Measurements from ENCODE around the gene TTLL8. TPM values are rescaled to one million over a fixed set of nuclear protein-coding genes. Genes with fewer than 3 reads are reported as not detected.

The TTLL8 gene
- total and polyA plus RNA-seq, 11 donors, result not detected

DNA sequence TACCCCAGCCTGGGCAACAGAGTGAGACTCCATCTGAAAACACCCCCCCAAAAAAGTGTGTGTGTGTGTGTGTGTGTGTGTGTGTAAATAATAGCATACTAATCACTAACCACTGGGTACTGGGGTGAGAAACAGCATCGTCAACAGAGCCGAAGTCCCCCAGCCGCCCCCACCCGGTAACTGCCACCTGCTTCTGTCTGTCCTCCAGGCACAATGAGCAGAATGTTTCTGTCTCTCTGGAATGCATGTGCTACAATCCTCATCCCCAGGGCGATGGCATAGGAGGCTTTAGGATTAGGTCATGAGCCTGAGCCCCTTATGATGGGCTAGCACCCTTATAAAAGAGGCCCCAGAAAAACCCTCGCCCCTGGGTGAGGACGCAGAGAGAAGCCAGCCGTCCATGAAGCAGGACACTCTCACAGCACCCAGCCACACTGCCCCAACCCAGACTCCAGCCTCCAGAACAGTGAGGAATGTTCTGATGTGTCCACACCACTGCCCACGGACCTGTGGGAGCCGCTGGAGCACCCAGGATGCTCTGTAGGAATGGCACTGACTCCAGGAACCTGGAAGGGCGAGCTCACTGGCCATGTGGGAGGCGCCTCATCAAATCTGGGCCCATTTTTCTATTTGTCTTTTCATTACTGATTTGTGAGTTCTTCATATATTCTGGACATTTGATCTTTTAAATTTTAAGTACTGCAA, 9.9 kb downstream of the TTLL8 start:
- H3K9me3 ChIP-seq, result peaks cover 0 to 12% (median 4%) of the 10 kb centered on the region in 12 donors
- 83 to 86% (median 84%) methylated on average over 8 to 12 of the region's 12 CpGs for WGBS, 4 donors
- DNase-seq (peak in 1 of 5 donors; percentile 9), ATAC-seq (no peak)
- H3K4me3 ChIP-seq, result no peak overlapping the region
- no peaks in the 10 kb centered on the region for H3K4me1 ChIP-seq
- no peaks in the 10 kb centered on the region for H3K36me3 ChIP-seq
- intact Hi-C loops (cut with DNase I), result no loop called here
- H3K27me3 ChIP-seq, result peaks cover 0 to 26% (median 3%) of the 10 kb centered on the region in 9 donors
- no peak for TF ChIP-seq POLR2A (IDR thresholded peaks at IDR 0.05)
- TF ChIP-seq, protein P1, sequence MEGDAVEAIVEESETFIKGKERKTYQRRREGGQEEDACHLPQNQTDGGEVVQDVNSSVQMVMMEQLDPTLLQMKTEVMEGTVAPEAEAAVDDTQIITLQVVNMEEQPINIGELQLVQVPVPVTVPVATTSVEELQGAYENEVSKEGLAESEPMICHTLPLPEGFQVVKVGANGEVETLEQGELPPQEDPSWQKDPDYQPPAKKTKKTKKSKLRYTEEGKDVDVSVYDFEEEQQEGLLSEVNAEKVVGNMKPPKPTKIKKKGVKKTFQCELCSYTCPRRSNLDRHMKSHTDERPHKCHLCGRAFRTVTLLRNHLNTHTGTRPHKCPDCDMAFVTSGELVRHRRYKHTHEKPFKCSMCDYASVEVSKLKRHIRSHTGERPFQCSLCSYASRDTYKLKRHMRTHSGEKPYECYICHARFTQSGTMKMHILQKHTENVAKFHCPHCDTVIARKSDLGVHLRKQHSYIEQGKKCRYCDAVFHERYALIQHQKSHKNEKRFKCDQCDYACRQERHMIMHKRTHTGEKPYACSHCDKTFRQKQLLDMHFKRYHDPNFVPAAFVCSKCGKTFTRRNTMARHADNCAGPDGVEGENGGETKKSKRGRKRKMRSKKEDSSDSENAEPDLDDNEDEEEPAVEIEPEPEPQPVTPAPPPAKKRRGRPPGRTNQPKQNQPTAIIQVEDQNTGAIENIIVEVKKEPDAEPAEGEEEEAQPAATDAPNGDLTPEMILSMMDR (IDR thresholded peaks at IDR 0.05), result no peak
- no peak overlapping the region for H3K27ac ChIP-seq

DNA sequence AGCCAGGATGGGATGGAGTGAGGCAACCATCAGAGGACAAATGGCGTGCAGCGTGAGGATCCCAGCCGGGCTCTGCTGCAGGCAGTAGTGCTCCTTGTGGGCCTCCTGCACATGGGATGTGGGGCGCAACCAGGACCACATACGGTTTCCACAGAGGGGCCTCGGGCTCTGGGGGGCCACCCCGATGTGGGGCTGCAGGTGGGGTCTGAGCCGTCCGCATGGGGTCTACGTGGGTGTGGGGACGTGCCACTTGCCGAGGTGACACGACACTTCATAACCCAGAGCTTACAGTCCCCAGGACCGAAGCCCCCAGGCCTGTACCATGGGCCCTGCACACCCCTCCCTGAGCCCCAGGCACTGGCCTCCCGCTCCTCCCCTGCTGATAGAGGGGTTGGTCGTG, 10.8 kb downstream of the TTLL8 start:
- ATAC-seq (no peak), DNase-seq (peak in 1 of 5 donors; percentile 6)
- H3K27ac ChIP-seq, result no peak overlapping the region
- no peaks in the 10 kb centered on the region for H3K4me1 ChIP-seq
- H3K27me3 ChIP-seq, result peaks cover 0 to 26% (median 3%) of the 10 kb centered on the region in 9 donors
- H3K9me3 ChIP-seq, result peaks cover 0 to 3% (median 0%) of the 10 kb centered on the region in 12 donors
- intact Hi-C loops (cut with DNase I), result no loop called here
- H3K4me3 ChIP-seq, result no peak overlapping the region
- 85 to 91% (median 89%) methylated on average over 14 to 16 of the region's 16 CpGs for WGBS, 4 donors
- TF ChIP-seq POLR2A (IDR thresholded peaks at IDR 0.05), result no peak
- TF ChIP-seq, protein P1 (IDR thresholded peaks at IDR 0.05), result no peak
- no peaks in the 10 kb centered on the region for H3K36me3 ChIP-seq

DNA sequence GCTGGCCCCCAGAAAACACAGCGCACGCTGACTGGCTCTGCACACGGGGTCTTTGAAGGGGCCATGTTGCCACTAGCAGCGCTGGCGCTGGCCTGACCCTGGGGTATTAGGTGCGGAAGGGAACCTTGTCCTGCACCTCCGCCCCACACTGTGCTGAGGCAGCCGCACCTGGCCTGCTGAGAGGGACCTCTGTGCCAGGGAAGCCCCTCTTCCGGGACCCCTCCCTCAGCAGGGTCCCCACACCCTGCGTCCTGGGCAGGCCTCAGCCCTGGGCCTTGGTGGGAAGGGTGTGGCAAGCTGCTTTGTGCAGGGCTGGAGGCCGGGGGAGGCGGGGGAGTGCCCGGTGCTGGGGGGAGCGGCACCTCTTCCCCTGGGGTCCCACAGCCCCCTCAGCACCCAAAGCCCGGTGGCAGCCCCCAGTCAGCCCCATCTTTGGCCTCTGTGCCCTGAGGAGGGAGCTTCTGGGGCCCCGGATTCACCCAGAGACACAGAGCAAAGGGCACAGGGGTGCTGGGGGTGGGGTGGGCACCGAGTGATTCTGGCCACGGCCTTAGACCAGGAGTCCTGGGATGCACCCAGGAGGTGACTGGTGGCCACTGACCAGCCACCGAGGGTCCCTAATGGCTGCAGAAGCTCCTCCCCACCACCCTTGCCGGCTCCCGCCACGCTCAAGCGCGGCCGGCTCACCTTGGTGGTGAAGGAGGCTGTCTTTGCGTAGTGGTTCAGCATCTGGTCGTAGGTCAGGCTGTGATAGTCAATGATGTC, 11.4 kb downstream of the TTLL8 start:
- Histone ChIP-seq H3K36me3 (no peaks in the 10 kb centered on the region), H3K27ac (no peak overlapping the region), H3K27me3 (peaks cover 0 to 26% (median 3%) of the 10 kb centered on the region in 9 donors), H3K9me3 (no peaks in the 10 kb centered on the region), H3K4me1 (no peaks in the 10 kb centered on the region), H3K4me3 (no peak overlapping the region)
- ATAC-seq (no peak), DNase-seq (peak in 2 of 5 donors; percentile 9 to 18)
- 80 to 91% (median 87%) methylated on average over 17 to 27 of the region's 27 CpGs for WGBS, 4 donors
- intact Hi-C loops (cut with DNase I), result no loop called here
- TF ChIP-seq POLR2A (IDR thresholded peaks at IDR 0.05), result no peak
- TF ChIP-seq, protein P1 (IDR thresholded peaks at IDR 0.05), result no peak

DNA sequence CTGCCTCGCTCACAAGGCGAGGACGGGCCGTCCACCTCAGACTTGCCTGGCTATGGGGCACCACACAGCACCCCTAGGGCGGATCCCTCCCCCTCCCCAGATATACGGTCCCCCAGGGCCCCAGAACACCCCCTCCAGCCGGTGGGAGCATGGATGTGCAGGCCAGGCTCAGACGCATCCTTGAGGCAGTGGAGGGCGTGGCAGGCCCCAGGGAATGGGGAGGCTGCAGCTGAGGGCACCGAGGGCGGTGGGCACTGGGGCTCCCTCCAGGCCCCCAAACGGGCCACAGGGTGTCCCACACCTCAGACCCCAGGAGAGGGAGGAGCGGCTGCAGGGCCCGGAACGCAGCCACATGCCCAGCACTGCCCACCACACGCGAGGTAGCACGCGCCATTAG, 12.1 kb downstream of the TTLL8 start:
- intact Hi-C loops (cut with DNase I), result no loop called here
- no peak for ATAC-seq
- TF ChIP-seq, protein P1 (IDR thresholded peaks at IDR 0.05), result no peak
- no peak for TF ChIP-seq POLR2A (IDR thresholded peaks at IDR 0.05)
- DNase-seq, result no peak
- Histone ChIP-seq H3K9me3 (no peaks in the 10 kb centered on the region), H3K27me3 (peaks cover 0 to 26% (median 3%) of the 10 kb centered on the region in 9 donors), H3K36me3 (no peaks in the 10 kb centered on the region), H3K4me1 (no peaks in the 10 kb centered on the region), H3K27ac (no peak overlapping the region), H3K4me3 (no peak overlapping the region)
- WGBS, 4 donors, result 68 to 75% (median 71%) methylated on average over 11 to 19 of the region's 19 CpGs

All from heart left ventricle (tissue), 16 donors.